Stimulated activated CD4-positive, alpha-beta T cell treated with anti-CD3 and anti-CD28 coated beads, TNF-alpha, amount 100 ng/mL, for 1 hour (primary cell): Measurements from ENCODE around the gene VDAC1.
"Not testable (repeated sequence)": the region's sequence is repeated elsewhere in the genome, so short reads cannot be mapped to it uniquely, and the experiment has no call there.

Source experiments
- DNase-seq, 3 donors: peaks; one replicate each; pipeline ENCODE4 v3.0.0-alpha.2; 2020; ENCODE audit warnings: low read depth in 3 of 3, low spot score in 1 of 3

The VDAC1 gene

GRCh38 chr5:133942614-133943474 lies 61.9 kb downstream of the VDAC1 start:
- DNase-seq: no peak

- DNase-seq: no peak
Observed at GRCh38 chr5:133941456-133942196, 63.1 kb downstream of the VDAC1 start.

GRCh38 chr5:133939668-133940067 lies 65.1 kb downstream of the VDAC1 start:
- no peak for DNase-seq

GRCh38 chr5:133938929-133939328 lies 65.8 kb downstream of the VDAC1 start:
- DNase-seq: no peak

- no peak for DNase-seq
Observed at GRCh38 chr5:133938039-133938821, 66.5 kb downstream of the VDAC1 start.

- DNase-seq: not testable (repeated sequence)
Observed at GRCh38 chr5:133937628-133938027, 67.1 kb downstream of the VDAC1 start.

- DNase-seq: no peak
Observed at GRCh38 chr5:133936651-133937015, 68.1 kb downstream of the VDAC1 start.

GRCh38 chr5:133935991-133936650 lies 68.7 kb downstream of the VDAC1 start:
- not testable (repeated sequence) for DNase-seq

- DNase-seq: no peak
Observed at GRCh38 chr5:133935667-133935940, 69.2 kb downstream of the VDAC1 start.

- DNase-seq: no peak
Observed at GRCh38 chr5:133934822-133935666, 69.7 kb downstream of the VDAC1 start.

- no peak for DNase-seq
Observed at GRCh38 chr5:133934311-133934710, 70.5 kb downstream of the VDAC1 start.

GRCh38 chr5:133933670-133934295 lies 71.0 kb downstream of the VDAC1 start:
- DNase-seq: no peak

GRCh38 chr5:133933169-133933509 lies 71.6 kb downstream of the VDAC1 start:
- no peak for DNase-seq

- no peak for DNase-seq
Observed at GRCh38 chr5:133932441-133933168, 72.2 kb downstream of the VDAC1 start.

- no peak for DNase-seq
Observed at GRCh38 chr5:133931546-133931945, 73.2 kb downstream of the VDAC1 start.

- DNase-seq: no peak
Observed at GRCh38 chr5:133930813-133931090, 74.0 kb downstream of the VDAC1 start.

- DNase-seq: peak; percentile 8 to 46 (median 13)
Observed at GRCh38 chr5:133930061-133930812, 74.5 kb downstream of the VDAC1 start.

- no peak for DNase-seq
Observed at GRCh38 chr5:133928587-133929393, 76.0 kb downstream of the VDAC1 start.
